Gastroesophageal sphincter (tissue), 3 donors: ENCODE measurements around the gene PIM3.
A peak's percentile ranks its signal among the peaks of the same experiment; 100 is the strongest.

ENCODE experiments used
- CTCF ChIP-seq, 4 experiments: fragments of 200-600 bp in 2 of 4; fragments of 450-650 bp in 2 of 4; sonication (generic) in 1 of 4; IDR thresholded peaks; one replicate each; pipeline ENCODE4 v1.5.1; 2017 to 2019; ENCODE audit warnings: antibody characterized with exemption in 4 of 4, mild to moderate bottlenecking in 2 of 4, moderate library complexity in 2 of 4
- EP300 ChIP-seq: sonication (generic); formaldehyde crosslinking; IDR thresholded peaks from one replicate; pipeline ENCODE4 v1.6.1; 2017; ENCODE audit warnings: antibody characterized with exemption, mild to moderate bottlenecking
- POLR2A ChIP-seq, 2 donors: fragments of 450-650 bp; IDR thresholded peaks; one replicate each; pipeline ENCODE4 v1.6.1; 2017; ENCODE audit warnings: antibody characterized with exemption in 2 of 2, mild to moderate bottlenecking in 2 of 2, moderate library complexity in 1 of 2

- TF ChIP-seq EP300, result no peak
- TF ChIP-seq POLR2A (IDR thresholded peaks at IDR 0.05), result no peak
- peak in 3 of 4 experiments; percentile 3 to 39 (median 29) for TF ChIP-seq CTCF (IDR thresholded peaks at IDR 0.05)
These were observed 802 bp upstream of the PIM3 start for GRCh38 chr22:49959782-49960158.
